HCT116 (cell line): ENCODE results near the gene TUB. TPM values are rescaled to one million over a fixed set of nuclear protein-coding genes. Genes with fewer than 3 reads are reported as not detected.

ENCODE experiments used
- ATAC-seq: fragments of 200-7000 bp; cut with Tn5 transposase; 2 replicates; pipeline ENCODE4 v1.9.1; 2020; ENCODE audit warnings: mild to moderate bottlenecking, moderate library complexity
- BruUV-seq: library from RNA; stranded (reverse); fragments of 400-500 nt; replicated peaks from 2 replicates; lab custom pipeline; 2021; lab: Mats Ljungman, UMichigan
- CTCF ChIA-PET: fragments of 300-600 bp; sonication (Branson Sonifier 250); formaldehyde crosslinking; loops from one replicate; lab custom pipeline; 2021; ENCODE audit warnings: antibody characterized with exemption; lab: Charles Lee
- POLR2A ChIA-PET: fragments of 300-600, 350-600 bp; sonication (Branson Sonifier 250); formaldehyde crosslinking; loops from one replicate; lab custom pipeline; 2021; ENCODE audit warnings: antibody characterized with exemption; lab: Charles Lee
- RAD21 ChIA-PET, 2 experiments: fragments of 300-600 bp; sonication (Branson Sonifier 250); formaldehyde crosslinking; loops; one replicate each; lab custom pipeline; 2023; ENCODE audit warnings: low total read pairs in 2 of 2; ENCODE audit not compliant: uncharacterized antibody in 2 of 2, unreplicated experiment in 2 of 2, low non-redundant PET in 1 of 2; lab: Charles Lee
- DNase-seq: peaks from one replicate; pipeline ENCODE4 v3.0.0-alpha.2; 2010; ENCODE audit warnings: low read depth, low spot score
- H2AFZ ChIP-seq: fragments of 200-600 bp; shearing (Covaris generic), sonication (generic); 2 replicates; pipeline ENCODE4 v1.6.1; 2017; ENCODE audit warnings: low read depth, mixed run types, mixed read lengths, antibody characterized with exemption, low read length; ENCODE audit not compliant: poor library complexity, severe bottlenecking
- H3K27ac ChIP-seq: 2 replicates; pipeline ENCODE4 v1.5.1; 2012; ENCODE audit warnings: low read depth, low read length
- H3K27me3 ChIP-seq: fragments of 200-600 bp; sonication (generic); 2 replicates; pipeline ENCODE4 v1.6.1; 2016; ENCODE audit warnings: mixed run types, low read length, mixed read lengths; ENCODE audit not compliant: insufficient read depth
- H3K36me3 ChIP-seq, 2 experiments: fragments of 200-500 bp in 1 of 2; fragments of 200-600 bp in 1 of 2; sonication (Bioruptor generic) in 1 of 2; sonication (generic) in 1 of 2; 2 replicates each; pipeline versions ENCODE4 v1.5.1 to v1.6.1; 2014 to 2016; ENCODE audit warnings: low read length in 2 of 2, inconsistent platforms in 1 of 2, mixed read lengths in 1 of 2, mixed run types in 1 of 2; ENCODE audit not compliant: insufficient read depth in 2 of 2, control insufficient read depth in 1 of 2
- H3K4me1 ChIP-seq, 2 experiments: fragments of 200-600 bp in 1 of 2; sonication (generic) in 1 of 2; 2 replicates each; pipeline versions ENCODE4 v1.5.1 to v1.6.1; 2012 to 2017; ENCODE audit warnings: low read length in 2 of 2, inconsistent platforms in 1 of 2, mild to moderate bottlenecking in 1 of 2, mixed read lengths in 1 of 2, mixed run types in 1 of 2, moderate library complexity in 1 of 2; ENCODE audit not compliant: insufficient read depth in 2 of 2, control insufficient read depth in 1 of 2
- H3K4me2 ChIP-seq: fragments of 200-600 bp; sonication (generic); 2 replicates; pipeline ENCODE4 v1.6.1; 2017; ENCODE audit warnings: mixed run types, low read length, mixed read lengths
- H3K4me3 ChIP-seq, 2 experiments: fragments of 200-600 bp in 1 of 2; sonication (generic) in 1 of 2; replicated peaks in 1 of 2; 2 replicates each; pipeline ENCODE4 v1.5.1; 2011 to 2016; ENCODE audit warnings: low read length in 2 of 2, control low read depth in 1 of 2, low read depth in 1 of 2, mild to moderate bottlenecking in 1 of 2, mixed read lengths in 1 of 2, mixed run types in 1 of 2
- H3K79me2 ChIP-seq: fragments of 200-600 bp; sonication (generic); 2 replicates; pipeline ENCODE4 v1.6.1; 2017; ENCODE audit warnings: mild to moderate bottlenecking, mixed run types, low read length, moderate library complexity, mixed read lengths; ENCODE audit not compliant: insufficient read depth
- H3K9ac ChIP-seq: fragments of 200-600 bp; sonication (generic); 2 replicates; pipeline ENCODE4 v1.6.1; 2016; ENCODE audit warnings: low read length, mixed read lengths
- H3K9me2 ChIP-seq: fragments of 200-600 bp; sonication (generic), shearing (Covaris generic); 2 replicates; pipeline ENCODE4 v1.6.1; 2017; ENCODE audit warnings: mixed run types, mild to moderate bottlenecking, moderate library complexity; ENCODE audit not compliant: insufficient read depth
- H3K9me3 ChIP-seq, 2 experiments: fragments of 200-500 bp in 1 of 2; fragments of 200-600 bp in 1 of 2; sonication (Bioruptor generic) in 1 of 2; sonication (generic) in 1 of 2; 2 replicates each; pipeline ENCODE4 v1.6.1; 2014 to 2017; ENCODE audit warnings: low read length in 2 of 2, mixed read lengths in 2 of 2, inconsistent platforms in 1 of 2, low read depth in 1 of 2, mild to moderate bottlenecking in 1 of 2, mixed run types in 1 of 2, moderate library complexity in 1 of 2; ENCODE audit not compliant: control insufficient read depth in 1 of 2, insufficient read depth in 1 of 2
- H4K20me1 ChIP-seq: fragments of 200-600 bp; sonication (generic), shearing (Covaris generic); 2 replicates; pipeline ENCODE4 v1.6.1; 2017; ENCODE audit warnings: mixed run types, mild to moderate bottlenecking, moderate library complexity; ENCODE audit not compliant: insufficient read depth
- CEBPB ChIP-seq: IDR thresholded peaks from 2 replicates; pipeline ENCODE4 v1.6.1; 2012; ENCODE audit warnings: low read depth
- EZH2phosphoT487 ChIP-seq: fragments of 200-600 bp; IDR thresholded peaks from 2 replicates; pipeline ENCODE4 v1.6.1; 2018; ENCODE audit warnings: antibody characterized with exemption, borderline replicate concordance
- JUND ChIP-seq: IDR thresholded peaks from 2 replicates; pipeline ENCODE4 v1.6.1; 2012
- MAX ChIP-seq: IDR thresholded peaks from 2 replicates; pipeline ENCODE4 v1.6.1; 2012
- POLR2AphosphoS5 ChIP-seq: IDR thresholded peaks from 2 replicates; pipeline ENCODE4 v1.6.1; 2011; ENCODE audit warnings: mild to moderate bottlenecking, low read depth, low read length, moderate library complexity
- RAD21 ChIP-seq: IDR thresholded peaks from 2 replicates; pipeline ENCODE4 v1.6.1; 2012; ENCODE audit warnings: low read depth, mild to moderate bottlenecking
- REST ChIP-seq: IDR thresholded peaks from 2 replicates; pipeline ENCODE4 v1.6.1; 2012; ENCODE audit warnings: low read depth
- SP1 ChIP-seq: IDR thresholded peaks from 2 replicates; pipeline ENCODE4 v1.6.1; 2012; ENCODE audit warnings: low read depth
- SRF ChIP-seq: IDR thresholded peaks from 2 replicates; pipeline ENCODE4 v1.6.1; 2012; ENCODE audit warnings: low read depth
- TCF7L2 ChIP-seq: IDR thresholded peaks from 2 replicates; pipeline ENCODE4 v1.7.0; 2011; ENCODE audit warnings: borderline replicate concordance, inconsistent platforms; ENCODE audit not compliant: insufficient read depth, insufficient read length; ENCODE audit errors: extremely low read depth
- YY1 ChIP-seq: IDR thresholded peaks from 2 replicates; pipeline ENCODE4 v1.6.1; 2011; ENCODE audit warnings: low read length, low read depth, moderate library complexity, mild to moderate bottlenecking; ENCODE audit not compliant: insufficient replicate concordance; ENCODE audit errors: extremely low read depth
- ZNF274 ChIP-seq: fragments of 200-500 bp; sonication (Bioruptor generic); IDR thresholded peaks from 2 replicates; pipeline ENCODE4 v1.6.1; 2014; ENCODE audit warnings: mild to moderate bottlenecking, low read depth, low read length, inconsistent platforms
- intact Hi-C: fragments of 100-400 bp; cut with micrococcal nuclease; formaldehyde crosslinking; loops from 2 replicates; pipeline ENCODE4 v1.10.0; 2022
- total RNA-seq: library from RNA; stranded (reverse); gene quantifications from one replicate; pipeline ENCODE4 v1.2.1, GENCODE V29; 2021; ENCODE audit not compliant: unreplicated experiment
- TF ChIP-seq, protein P1 (sequence below), 3 experiments: fragments of 200-600 bp in 1 of 3; sonication (generic) in 1 of 3; IDR thresholded peaks in 2 of 3; conservative IDR thresholded peaks in 1 of 3; 2 replicates each; pipeline ENCODE4 v1.5.1; 2012 to 2017; ENCODE audit warnings: low read depth in 2 of 3, low read length in 2 of 3, antibody characterized with exemption in 1 of 3, borderline replicate concordance in 1 of 3, control low read depth in 1 of 3, mild to moderate bottlenecking in 1 of 3, mixed read lengths in 1 of 3, mixed run types in 1 of 3, moderate library complexity in 1 of 3; ENCODE audit not compliant: insufficient read depth in 1 of 3

TUB gene
- total RNA-seq, 1 experiment from 2014 or later: 0.02 TPM

GRCh38 chr11:8103909-8104308 is 22.9 kb downstream of the TUB start:
- H3K9ac ChIP-seq: no peak overlapping the region
- H3K9me2 ChIP-seq: no peaks in the 10 kb centered on the region
- no peaks in the 10 kb centered on the region for H3K4me1 ChIP-seq
- RAD21 ChIA-PET: no interaction called here
- ATAC-seq: no peak
- peaks cover 4% of the 10 kb centered on the region; the same call in 1 of the 2 replicates for H3K27me3 ChIP-seq
- no peaks in the 10 kb centered on the region for H3K79me2 ChIP-seq
- H3K9me3 ChIP-seq: no peaks in the 10 kb centered on the region
- no peak overlapping the region for H3K4me3 ChIP-seq
- no peak for DNase-seq
- H3K27ac ChIP-seq: no peak overlapping the region
- POLR2A ChIA-PET: no interaction called here
- intact Hi-C loops: no loop called here
- H2AFZ ChIP-seq: no peak overlapping the region
- CTCF ChIA-PET: interaction anchor here (0.8 to 1.3 kb wide), 3 partner anchors 12 to 71 kb away, joined by 3 to 4 read pairs (median 3); no protein-coding TSS in a partner anchor
- H3K36me3 ChIP-seq: no peaks in the 10 kb centered on the region
- TF ChIP-seq, protein P1, sequence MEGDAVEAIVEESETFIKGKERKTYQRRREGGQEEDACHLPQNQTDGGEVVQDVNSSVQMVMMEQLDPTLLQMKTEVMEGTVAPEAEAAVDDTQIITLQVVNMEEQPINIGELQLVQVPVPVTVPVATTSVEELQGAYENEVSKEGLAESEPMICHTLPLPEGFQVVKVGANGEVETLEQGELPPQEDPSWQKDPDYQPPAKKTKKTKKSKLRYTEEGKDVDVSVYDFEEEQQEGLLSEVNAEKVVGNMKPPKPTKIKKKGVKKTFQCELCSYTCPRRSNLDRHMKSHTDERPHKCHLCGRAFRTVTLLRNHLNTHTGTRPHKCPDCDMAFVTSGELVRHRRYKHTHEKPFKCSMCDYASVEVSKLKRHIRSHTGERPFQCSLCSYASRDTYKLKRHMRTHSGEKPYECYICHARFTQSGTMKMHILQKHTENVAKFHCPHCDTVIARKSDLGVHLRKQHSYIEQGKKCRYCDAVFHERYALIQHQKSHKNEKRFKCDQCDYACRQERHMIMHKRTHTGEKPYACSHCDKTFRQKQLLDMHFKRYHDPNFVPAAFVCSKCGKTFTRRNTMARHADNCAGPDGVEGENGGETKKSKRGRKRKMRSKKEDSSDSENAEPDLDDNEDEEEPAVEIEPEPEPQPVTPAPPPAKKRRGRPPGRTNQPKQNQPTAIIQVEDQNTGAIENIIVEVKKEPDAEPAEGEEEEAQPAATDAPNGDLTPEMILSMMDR (IDR thresholded peaks at IDR 0.05 in 2 of 3, conservative IDR thresholded peaks at IDR 0.05 in 1 of 3; ENCODE audit: borderline replicate concordance in 1 of 3, insufficient read depth in 1 of 3, low read depth in 2 of 3, low read length in 2 of 3): no peak
- no peak for TF ChIP-seq SP1
- TF ChIP-seq SRF: no peak
- no peak for TF ChIP-seq JUND
- no peak for TF ChIP-seq YY1
- no peak for TF ChIP-seq CEBPB
- TF ChIP-seq POLR2AphosphoS5: no peak
- TF ChIP-seq ZNF274: no peak
- H4K20me1 ChIP-seq: no peaks in the 10 kb centered on the region
- BruUV-seq: no TSS peak
- H3K4me2 ChIP-seq: no peak overlapping the region

DNA sequence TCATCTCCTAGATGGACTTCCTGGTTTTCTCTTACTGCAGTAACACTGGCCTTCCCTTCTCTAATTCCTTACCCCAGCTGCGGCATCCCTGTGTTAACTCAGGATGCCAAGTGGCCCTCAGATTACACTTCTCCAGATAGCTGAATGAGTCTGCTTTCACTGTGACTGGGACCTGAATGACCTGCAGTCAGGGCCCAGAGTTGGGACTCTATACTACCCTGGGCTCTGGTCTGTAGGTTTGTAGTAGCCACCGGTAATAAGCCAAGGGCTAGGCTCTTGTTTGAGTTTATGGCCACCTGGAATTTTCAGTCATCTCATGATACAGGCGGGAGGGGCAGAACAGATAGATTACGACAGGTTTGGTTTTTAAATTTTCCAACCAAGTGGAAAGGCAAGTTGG is 24.1 kb downstream of the TUB start:
- no peaks in the 10 kb centered on the region for H3K79me2 ChIP-seq
- H3K4me3 ChIP-seq: no peak overlapping the region
- BruUV-seq: no TSS peak
- H3K27me3 ChIP-seq: peaks cover 10% of the 10 kb centered on the region
- intact Hi-C loops: no loop called here
- no peaks in the 10 kb centered on the region for H3K36me3 ChIP-seq
- no peak for ATAC-seq
- no peak overlapping the region for H3K9ac ChIP-seq
- ChIA-PET CTCF (interaction anchor here (1.3 kb wide), 1 partner anchor 72 kb away, joined by 3 read pairs; no protein-coding TSS in a partner anchor), RAD21 (no interaction called here), POLR2A (no interaction called here)
- no peaks in the 10 kb centered on the region for H4K20me1 ChIP-seq
- H3K4me2 ChIP-seq: no peak overlapping the region
- no peak overlapping the region for H2AFZ ChIP-seq
- no peaks in the 10 kb centered on the region for H3K4me1 ChIP-seq
- no peaks in the 10 kb centered on the region for H3K9me2 ChIP-seq
- no peak for DNase-seq
- H3K27ac ChIP-seq: no peak overlapping the region
- no peaks in the 10 kb centered on the region for H3K9me3 ChIP-seq
- TF ChIP-seq MAX (no peak), REST (no peak), RAD21 (no peak), EZH2phosphoT487 (no peak), TCF7L2 (no peak), SRF (no peak), ZNF274 (no peak), JUND (no peak)
